Natural killer cell (primary cell): ENCODE data around the gene ING3. TPM values are rescaled to one million over a fixed set of nuclear protein-coding genes. Genes with fewer than 3 reads are reported as not detected.

ENCODE experiments used
- ATAC-seq, 3 donors: fragments of 150-1000 bp in 2 of 3; fragments of 200-7000 bp in 1 of 3; cut with Tn5 transposase; 1 replicate in 1 of 3; 2 replicates in 2 of 3; pipeline ENCODE4 v1.10.0; 2021; ENCODE audit warnings: mild to moderate bottlenecking in 2 of 3, moderate library complexity in 2 of 3
- DNase-seq, 2 donors: peaks; one replicate each; pipeline versions ENCODE4 v3.0.0 to v3.0.0-alpha.2; 2013 to 2021; ENCODE audit warnings: mixed read lengths in 1 of 2
- H3K27ac ChIP-seq: one replicate; pipeline ENCODE4 v1.5.1; 2013; ENCODE audit warnings: mild to moderate bottlenecking, low read length
- H3K27me3 ChIP-seq: one replicate; pipeline ENCODE4 v1.6.1; 2013; ENCODE audit warnings: low read length; ENCODE audit not compliant: control insufficient read depth, insufficient read depth
- H3K36me3 ChIP-seq: one replicate; pipeline ENCODE4 v1.6.1; 2013; ENCODE audit warnings: low read length; ENCODE audit not compliant: control insufficient read depth, insufficient read depth
- H3K4me1 ChIP-seq: one replicate; pipeline ENCODE4 v1.6.1; 2013; ENCODE audit warnings: low read length; ENCODE audit not compliant: control insufficient read depth, insufficient read depth
- H3K4me3 ChIP-seq: one replicate; pipeline ENCODE4 v1.5.1; 2013; ENCODE audit warnings: low read length
- H3K9me3 ChIP-seq: one replicate; pipeline ENCODE4 v1.6.1; 2013; ENCODE audit warnings: low read length; ENCODE audit not compliant: control insufficient read depth, insufficient read depth
- H3K27ac Mint-ChIP-seq, 2 donors: one replicate each; pipeline ENCODE4 v1.8.0; 2022; ENCODE audit warnings: mild to moderate bottlenecking in 2 of 2, mixed read lengths in 2 of 2, moderate library complexity in 1 of 2
- H3K27me3 Mint-ChIP-seq, 2 donors: one replicate each; pipeline ENCODE4 v1.8.0; 2022; ENCODE audit warnings: low read depth in 2 of 2, mixed read lengths in 2 of 2
- H3K36me3 Mint-ChIP-seq: one replicate; pipeline ENCODE4 v1.8.0; 2022; ENCODE audit warnings: mixed read lengths
- H3K4me1 Mint-ChIP-seq, 2 donors: one replicate each; pipeline ENCODE4 v1.8.0; 2022; ENCODE audit warnings: mixed read lengths in 2 of 2
- H3K4me3 Mint-ChIP-seq: one replicate; pipeline ENCODE4 v1.8.0; 2022; ENCODE audit warnings: mild to moderate bottlenecking, moderate library complexity, mixed read lengths
- H3K9me3 Mint-ChIP-seq, 2 donors: one replicate each; pipeline ENCODE4 v1.8.0; 2022; ENCODE audit warnings: mixed read lengths in 2 of 2
- CTCF ChIP-seq: fragments of 200-600 bp; IDR thresholded peaks from one replicate; pipeline ENCODE4 v1.8.0; 2022; ENCODE audit warnings: antibody characterized with exemption
- WGBS: methylation state at CpG from one replicate; pipeline ENCODE4 v1.1.7; 2013; ENCODE audit warnings: missing lambda C conversion rate; ENCODE audit not compliant: insufficient coverage; 5-methylcytosine and 5-hydroxymethylcytosine counted together
- intact Hi-C: fragments of 100-400 bp; cut with micrococcal nuclease; formaldehyde crosslinking; loops from one replicate; pipeline ENCODE4 v1.14.2; 2022
- total RNA-seq, 4 donors: library from RNA; stranded (reverse); fragments of 120-200 nt in 1 of 4; gene quantifications; one replicate each; pipeline versions ENCODE4 v1.2.3 to v1.2.4, GENCODE V29; 2013 to 2022

The ING3 gene
- total RNA-seq, 3 donors from 2014 or later (not counting 1 experiment from before 2014, with no cell fraction given): 45.7 to 56.2 (median 50.1) TPM

DNA sequence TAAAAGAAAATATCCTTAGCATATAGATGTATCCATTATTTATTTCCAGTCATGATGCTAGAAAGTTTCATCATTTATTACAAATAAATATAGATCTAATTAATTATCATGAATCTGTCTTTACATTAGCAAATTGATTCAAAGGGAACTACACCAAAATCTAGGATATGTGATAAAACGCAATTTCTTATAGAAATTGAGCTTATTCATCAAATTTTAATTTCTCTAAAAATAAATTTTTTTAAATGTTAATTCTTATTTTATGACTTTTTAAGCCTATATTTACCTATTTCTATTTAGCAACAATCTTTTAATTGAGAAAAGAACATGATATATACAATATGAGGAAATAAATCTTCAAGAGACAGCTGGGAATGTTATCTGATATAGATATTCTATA, 34.0 kb upstream of the ING3 start:
- no peaks in the 10 kb centered on the region for H3K9me3 ChIP-seq
- H3K27me3 ChIP-seq: no peaks in the 10 kb centered on the region
- no peak overlapping the region for H3K27ac ChIP-seq
- intact Hi-C loops: no loop called here
- Mint-ChIP-seq H3K27ac (no peak overlapping the region), H3K36me3 (no peaks in the 10 kb centered on the region), H3K4me3 (no peak overlapping the region), H3K27me3 (peaks cover 6 to 15% of the 10 kb centered on the region in 2 donors), H3K4me1 (no peaks in the 10 kb centered on the region), H3K9me3 (no peaks in the 10 kb centered on the region)
- TF ChIP-seq CTCF: no peak
- DNase-seq: no peak
- no peaks in the 10 kb centered on the region for H3K36me3 ChIP-seq
- H3K4me1 ChIP-seq: no peaks in the 10 kb centered on the region
- no peak for ATAC-seq
- WGBS: no CpG with 5 or more reads among the region's 1 CpG
- H3K4me3 ChIP-seq: no peak overlapping the region

DNA sequence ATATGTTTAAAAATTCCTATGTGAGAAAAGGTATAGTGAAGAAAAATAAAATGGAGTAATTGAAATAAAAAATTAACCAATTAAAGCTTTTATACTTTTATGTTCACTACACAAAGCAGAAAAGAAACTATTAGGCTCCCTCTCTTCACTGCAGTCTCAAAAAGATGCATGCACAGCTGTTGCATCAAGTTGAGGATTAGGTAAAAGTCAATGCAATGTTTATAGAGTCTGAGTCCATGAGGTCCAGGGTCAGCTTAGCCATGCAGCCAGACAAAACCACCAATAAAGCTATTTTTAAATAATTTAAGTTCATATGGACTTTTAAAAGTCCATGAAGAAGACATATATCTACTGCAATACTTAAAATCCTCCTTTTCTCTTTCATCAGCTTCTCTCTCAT, 31.1 kb upstream of the ING3 start:
- H3K4me3 Mint-ChIP-seq: no peak overlapping the region
- H3K9me3 ChIP-seq: no peaks in the 10 kb centered on the region
- no peaks in the 10 kb centered on the region for H3K27me3 ChIP-seq
- intact Hi-C loops: no loop called here
- no peak overlapping the region for H3K27ac Mint-ChIP-seq
- H3K27ac ChIP-seq: no peak overlapping the region
- TF ChIP-seq CTCF: no peak
- DNase-seq: no peak
- H3K4me1 ChIP-seq: no peaks in the 10 kb centered on the region
- no peaks in the 10 kb centered on the region for H3K36me3 Mint-ChIP-seq
- no peak overlapping the region for H3K4me3 ChIP-seq
- ATAC-seq: no peak
- no peaks in the 10 kb centered on the region for H3K9me3 Mint-ChIP-seq
- H3K27me3 Mint-ChIP-seq: peaks cover under 1 to 8% of the 10 kb centered on the region in 2 donors
- no peaks in the 10 kb centered on the region for H3K4me1 Mint-ChIP-seq
- H3K36me3 ChIP-seq: no peaks in the 10 kb centered on the region

DNA sequence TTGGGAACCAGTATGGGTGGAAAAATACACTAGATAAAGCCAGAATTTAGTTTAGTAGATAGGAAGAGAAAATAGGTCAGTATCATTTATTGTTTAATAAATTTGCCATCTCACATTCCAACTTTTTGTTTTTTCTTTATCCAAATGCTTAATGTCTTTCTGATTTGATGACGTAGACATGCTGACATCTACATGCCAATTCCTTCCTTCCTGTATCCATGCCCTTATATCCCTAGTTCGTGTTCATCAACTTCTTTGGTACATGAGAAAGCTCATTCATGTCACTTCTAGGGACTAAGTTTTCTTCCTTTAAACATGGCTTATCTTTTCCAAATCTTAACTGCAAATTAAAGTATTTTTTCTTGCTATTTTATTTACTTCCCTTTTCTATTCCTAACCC, 30.5 kb upstream of the ING3 start:
- no peaks in the 10 kb centered on the region for H3K36me3 ChIP-seq
- H3K9me3 ChIP-seq: no peaks in the 10 kb centered on the region
- no peaks in the 10 kb centered on the region for H3K4me1 Mint-ChIP-seq
- ATAC-seq (no peak), DNase-seq (no peak)
- no peak for TF ChIP-seq CTCF
- no peak overlapping the region for H3K4me3 ChIP-seq
- H3K27me3 Mint-ChIP-seq: peaks cover 4 to 11% of the 10 kb centered on the region in 2 donors
- no peaks in the 10 kb centered on the region for H3K36me3 Mint-ChIP-seq
- H3K27ac Mint-ChIP-seq: no peak overlapping the region
- intact Hi-C loops: loop anchor here (10.0 kb wide), 1 partner anchor 65 kb away; the partner anchor contains the start of gene CPED1
- H3K27me3 ChIP-seq: no peaks in the 10 kb centered on the region
- no peak overlapping the region for H3K27ac ChIP-seq
- no peaks in the 10 kb centered on the region for H3K9me3 Mint-ChIP-seq
- no peaks in the 10 kb centered on the region for H3K4me1 ChIP-seq
- 27% methylated on average over 2 of the region's 2 CpGs for WGBS
- H3K4me3 Mint-ChIP-seq: no peak overlapping the region

GRCh38 chr7:120920591-120921274, 29.8 kb upstream of the ING3 start:
- no peak overlapping the region for H3K27ac ChIP-seq
- ATAC-seq (no peak), DNase-seq (no peak)
- no peaks in the 10 kb centered on the region for H3K9me3 Mint-ChIP-seq
- peaks cover 2% of the 10 kb centered on the region for H3K27me3 ChIP-seq
- intact Hi-C loops: loop anchor here (10.0 kb wide), 1 partner anchor 64 kb away; the partner anchor contains the start of gene CPED1
- no peaks in the 10 kb centered on the region for H3K9me3 ChIP-seq
- H3K27me3 Mint-ChIP-seq: peaks cover 10 to 15% of the 10 kb centered on the region in 2 donors
- no peak overlapping the region for H3K4me3 ChIP-seq
- H3K4me1 ChIP-seq: no peaks in the 10 kb centered on the region
- H3K27ac Mint-ChIP-seq: no peak overlapping the region
- 85% methylated on average over 2 of the region's 3 CpGs for WGBS
- no peaks in the 10 kb centered on the region for H3K36me3 Mint-ChIP-seq
- no peak overlapping the region for H3K4me3 Mint-ChIP-seq
- no peak for TF ChIP-seq CTCF
- no peaks in the 10 kb centered on the region for H3K36me3 ChIP-seq
- no peaks in the 10 kb centered on the region for H3K4me1 Mint-ChIP-seq
